ENCODE data around the gene SUN3.

DNA sequence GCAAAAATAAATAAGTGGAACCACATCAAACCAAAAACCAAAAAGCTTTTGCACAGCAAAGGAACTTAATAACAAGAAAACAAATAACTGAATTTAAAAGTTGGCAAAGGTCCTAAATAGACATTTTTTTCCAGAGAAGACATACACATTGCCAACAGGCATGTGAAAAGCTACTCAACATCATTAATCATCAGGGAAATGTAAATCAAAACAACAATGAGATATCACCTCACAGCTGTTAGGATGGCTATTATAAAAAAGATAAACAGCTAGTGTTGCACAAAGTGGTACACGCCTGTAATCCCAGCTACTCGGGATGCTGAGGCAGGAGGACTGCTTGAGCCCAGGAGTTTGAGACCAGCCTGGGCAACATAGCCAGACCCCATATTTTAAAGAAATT is 2.2 kb upstream of the SUN3 start:
- TF ChIP-seq, protein P1, sequence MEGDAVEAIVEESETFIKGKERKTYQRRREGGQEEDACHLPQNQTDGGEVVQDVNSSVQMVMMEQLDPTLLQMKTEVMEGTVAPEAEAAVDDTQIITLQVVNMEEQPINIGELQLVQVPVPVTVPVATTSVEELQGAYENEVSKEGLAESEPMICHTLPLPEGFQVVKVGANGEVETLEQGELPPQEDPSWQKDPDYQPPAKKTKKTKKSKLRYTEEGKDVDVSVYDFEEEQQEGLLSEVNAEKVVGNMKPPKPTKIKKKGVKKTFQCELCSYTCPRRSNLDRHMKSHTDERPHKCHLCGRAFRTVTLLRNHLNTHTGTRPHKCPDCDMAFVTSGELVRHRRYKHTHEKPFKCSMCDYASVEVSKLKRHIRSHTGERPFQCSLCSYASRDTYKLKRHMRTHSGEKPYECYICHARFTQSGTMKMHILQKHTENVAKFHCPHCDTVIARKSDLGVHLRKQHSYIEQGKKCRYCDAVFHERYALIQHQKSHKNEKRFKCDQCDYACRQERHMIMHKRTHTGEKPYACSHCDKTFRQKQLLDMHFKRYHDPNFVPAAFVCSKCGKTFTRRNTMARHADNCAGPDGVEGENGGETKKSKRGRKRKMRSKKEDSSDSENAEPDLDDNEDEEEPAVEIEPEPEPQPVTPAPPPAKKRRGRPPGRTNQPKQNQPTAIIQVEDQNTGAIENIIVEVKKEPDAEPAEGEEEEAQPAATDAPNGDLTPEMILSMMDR (conservative IDR thresholded peaks at IDR 0.05) = no peak
- TF ChIP-seq ZFX (IDR thresholded peaks at IDR 0.05) = no peak

All from C4-2B (cell line).